RKO (cell line): Measurements from ENCODE around the gene SEBOX.
A peak's percentile ranks its signal among the peaks of the same experiment; 100 is the strongest.

Source experiments
- DNase-seq: peaks from one replicate; pipeline ENCODE4 v3.0.0-alpha.2; 2016; ENCODE audit warnings: low spot score

SEBOX gene

GRCh38 chr17:28392491-28392890 is 27.5 kb upstream of the SEBOX start:
- no peak for DNase-seq

- no peak for DNase-seq
Observed at GRCh38 chr17:28391401-28391800, 26.4 kb upstream of the SEBOX start.

GRCh38 chr17:28390984-28391383 is 26.0 kb upstream of the SEBOX start:
- DNase-seq = no peak

GRCh38 chr17:28390563-28390962 is 25.6 kb upstream of the SEBOX start:
- no peak for DNase-seq

GRCh38 chr17:28390141-28390540 is 25.1 kb upstream of the SEBOX start:
- no peak for DNase-seq

GRCh38 chr17:28388106-28388505 is 23.1 kb upstream of the SEBOX start:
- DNase-seq = no peak

GRCh38 chr17:28386391-28386790 is 21.4 kb upstream of the SEBOX start:
- DNase-seq = no peak

GRCh38 chr17:28385406-28385805 is 20.4 kb upstream of the SEBOX start:
- DNase-seq = peak; percentile 20

GRCh38 chr17:28385037-28385400 is 20.0 kb upstream of the SEBOX start:
- DNase-seq = no peak

GRCh38 chr17:28384281-28385036 is 19.5 kb upstream of the SEBOX start:
- DNase-seq = peak; percentile 34

- no peak for DNase-seq
Observed at GRCh38 chr17:28381141-28381825, 16.3 kb upstream of the SEBOX start.

GRCh38 chr17:28379814-28380801 is 15.1 kb upstream of the SEBOX start:
- no peak for DNase-seq

GRCh38 chr17:28372945-28373274 is 7.9 kb upstream of the SEBOX start:
- DNase-seq = no peak

GRCh38 chr17:28372203-28372944 is 7.4 kb upstream of the SEBOX start:
- no peak for DNase-seq

- DNase-seq = peak; percentile 85
Observed at GRCh38 chr17:28371245-28372202, 6.5 kb upstream of the SEBOX start, which contains the start of gene SARM1. Gene SARM1, plus strand, starts transcription at chr17:28371694. Its CDS starts 339 bp downstream, at chr17:28372033.

- DNase-seq = no peak
Observed at GRCh38 chr17:28370744-28371103, 5.7 kb upstream of the SEBOX start.

- DNase-seq = no peak
Observed at GRCh38 chr17:28370035-28370743, 5.2 kb upstream of the SEBOX start, which contains the start of gene VTN. Gene VTN, minus strand, starts transcription at chr17:28370307. Its CDS starts 104 bp downstream, at chr17:28370203.

- DNase-seq = no peak
Observed at GRCh38 chr17:28369684-28370034, 4.7 kb upstream of the SEBOX start.

- DNase-seq = no peak
Observed at GRCh38 chr17:28368915-28369683, 4.1 kb upstream of the SEBOX start.
